Measurements from ENCODE around the gene PCDHGA10.
"Not testable (repeated sequence)": the region's sequence is repeated elsewhere in the genome, so short reads cannot be mapped to it uniquely, and the experiment has no call there.

- peak; percentile 51 to 62 (median 53) for TF ChIP-seq CTCF (IDR thresholded peaks at IDR 0.05)
- TF ChIP-seq POLR2A (IDR thresholded peaks at IDR 0.05): not testable (repeated sequence)
Measured at GRCh38 chr5:141407790-141408505, 4.8 kb upstream of the PCDHGA10 start, which contains the start of gene PCDHGB6.
